HG03342 (cell line): ENCODE data around the gene YDJC.
"Not testable (repeated sequence)": the region's sequence is repeated elsewhere in the genome, so short reads cannot be mapped to it uniquely, and the experiment has no call there.

Experiments
- ATAC-seq: cut with Tn5 transposase; IDR thresholded peaks from one replicate; pipeline ENCODE4 v1.9.1; 2021; ENCODE audit warnings: mild to moderate bottlenecking, moderate library complexity; ENCODE audit not compliant: unreplicated experiment

Gene YDJC

GRCh38 chr22:21632931-21633330 lies 3.1 kb upstream of the YDJC start:
- ATAC-seq = no peak

- no peak for ATAC-seq
Observed at GRCh38 chr22:21632237-21632895, 2.5 kb upstream of the YDJC start, which contains the start of gene CCDC116. CCDC116 (plus strand) TSS chr22:21632760; CDS start chr22:21633182, 422 bp downstream.

GRCh38 chr22:21631025-21631424 lies 1.2 kb upstream of the YDJC start:
- no peak for ATAC-seq

GRCh38 chr22:21628386-21629254 lies 1.2 kb downstream of the YDJC start:
- no peak for ATAC-seq

- ATAC-seq = no peak
Observed at GRCh38 chr22:21626735-21627469, 2.9 kb downstream of the YDJC start.

- no peak for ATAC-seq
Observed at GRCh38 chr22:21626073-21626734, 3.6 kb downstream of the YDJC start.

GRCh38 chr22:21624880-21625791 lies 4.7 kb downstream of the YDJC start:
- ATAC-seq = no peak

GRCh38 chr22:21624120-21624879 lies 5.5 kb downstream of the YDJC start:
- ATAC-seq = no peak

GRCh38 chr22:21623648-21623970 lies 6.2 kb downstream of the YDJC start:
- ATAC-seq = no peak

- ATAC-seq = no peak
Observed at GRCh38 chr22:21622919-21623647, 6.7 kb downstream of the YDJC start.

- no peak for ATAC-seq
Observed at GRCh38 chr22:21622011-21622918, 7.6 kb downstream of the YDJC start.

GRCh38 chr22:21621025-21621424 lies 8.8 kb downstream of the YDJC start:
- no peak for ATAC-seq

- ATAC-seq = not testable (repeated sequence)
Observed at GRCh38 chr22:21617337-21617736, 12.5 kb downstream of the YDJC start.

GRCh38 chr22:21615731-21616130 lies 14.1 kb downstream of the YDJC start:
- ATAC-seq = no peak

GRCh38 chr22:21613553-21614233 lies 16.1 kb downstream of the YDJC start:
- no peak for ATAC-seq

- ATAC-seq = no peak
Observed at GRCh38 chr22:21612858-21613257, 17.0 kb downstream of the YDJC start.
